Activated T-cell treated with anti-CD3 and anti-CD28 coated beads, Interleukin-2, amount 50 U/mL, for 24 hours (primary cell): ENCODE measurements around the gene HOXA9.

ENCODE experiments used
- DNase-seq: peaks from one replicate; pipeline ENCODE4 v3.0.0-alpha.2; 2020
- H3K27ac Mint-ChIP-seq: 2 replicates; pipeline ENCODE4 v1.8.0; 2020; ENCODE audit warnings: mild to moderate bottlenecking, mixed read lengths
- H3K27me3 Mint-ChIP-seq: 2 replicates; pipeline ENCODE4 v1.8.0; 2020; ENCODE audit warnings: mixed read lengths
- H3K36me3 Mint-ChIP-seq: 2 replicates; pipeline ENCODE4 v1.8.0; 2020; ENCODE audit warnings: low read depth, mixed read lengths
- H3K4me1 Mint-ChIP-seq: 2 replicates; pipeline ENCODE4 v1.8.0; 2020; ENCODE audit warnings: low read depth, mixed read lengths
- H3K4me3 Mint-ChIP-seq: 2 replicates; pipeline ENCODE4 v1.8.0; 2020; ENCODE audit warnings: mild to moderate bottlenecking, moderate library complexity, mixed read lengths
- H3K9me3 Mint-ChIP-seq: 2 replicates; pipeline ENCODE4 v1.8.0; 2020; ENCODE audit warnings: mixed read lengths

HOXA9 gene

DNA sequence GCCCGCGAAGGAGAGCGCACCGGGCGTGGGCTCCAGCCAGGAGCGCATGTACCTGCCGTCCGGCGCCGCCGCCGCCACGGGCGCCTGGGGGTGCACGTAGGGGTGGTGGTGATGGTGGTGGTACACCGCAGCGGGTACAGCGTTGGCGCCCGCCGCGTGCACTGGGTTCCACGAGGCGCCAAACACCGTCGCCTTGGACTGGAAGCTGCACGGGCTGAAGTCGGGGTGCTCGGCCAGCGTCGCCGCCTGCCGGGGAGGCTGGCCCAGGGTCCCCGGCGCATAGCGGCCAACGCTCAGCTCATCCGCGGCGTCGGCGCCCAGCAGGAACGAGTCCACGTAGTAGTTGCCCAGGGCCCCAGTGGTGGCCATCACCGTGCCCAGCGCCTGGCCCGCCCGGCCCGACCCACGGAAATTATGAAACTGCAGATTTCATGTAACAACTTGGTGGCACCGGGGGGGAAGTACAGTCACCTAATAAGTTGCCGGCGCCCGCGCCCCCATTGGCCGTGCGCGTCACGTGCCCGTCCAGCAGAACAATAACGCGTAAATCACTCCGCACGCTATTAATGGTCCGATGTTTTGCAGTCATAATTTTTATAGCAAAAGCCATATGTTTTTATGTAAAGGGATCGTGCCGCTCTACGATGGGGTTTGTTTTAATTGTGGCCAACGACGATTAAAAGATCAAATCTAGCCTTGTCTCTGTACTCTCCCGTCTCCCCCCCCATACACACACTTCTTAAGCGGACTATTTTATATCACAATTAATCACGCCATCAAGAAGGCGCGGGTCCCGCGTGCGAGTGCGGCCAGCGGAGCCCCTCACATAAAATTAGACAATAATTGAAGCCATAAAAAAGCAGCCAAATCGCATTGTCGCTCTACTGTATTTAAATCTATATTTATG, at the start of gene HOXA9:
HOXA9 (minus strand) TSS at position 449 of the 907 bp plus-strand sequence; CDS start at position 369, 80 bp downstream.
- no peaks in the 10 kb centered on the region for H3K9me3 Mint-ChIP-seq
- peak within 1 kb of the TSS; percentile 33 for H3K4me3 Mint-ChIP-seq
- peak; percentile 53 for DNase-seq
- peak within 1 kb of the TSS; percentile 79 for H3K27ac Mint-ChIP-seq
- peaks cover 86% of the 10 kb centered on the region for H3K27me3 Mint-ChIP-seq
- H3K4me1 Mint-ChIP-seq = peaks cover 37% of the 10 kb centered on the region
- no peaks in the 10 kb centered on the region for H3K36me3 Mint-ChIP-seq

DNA sequence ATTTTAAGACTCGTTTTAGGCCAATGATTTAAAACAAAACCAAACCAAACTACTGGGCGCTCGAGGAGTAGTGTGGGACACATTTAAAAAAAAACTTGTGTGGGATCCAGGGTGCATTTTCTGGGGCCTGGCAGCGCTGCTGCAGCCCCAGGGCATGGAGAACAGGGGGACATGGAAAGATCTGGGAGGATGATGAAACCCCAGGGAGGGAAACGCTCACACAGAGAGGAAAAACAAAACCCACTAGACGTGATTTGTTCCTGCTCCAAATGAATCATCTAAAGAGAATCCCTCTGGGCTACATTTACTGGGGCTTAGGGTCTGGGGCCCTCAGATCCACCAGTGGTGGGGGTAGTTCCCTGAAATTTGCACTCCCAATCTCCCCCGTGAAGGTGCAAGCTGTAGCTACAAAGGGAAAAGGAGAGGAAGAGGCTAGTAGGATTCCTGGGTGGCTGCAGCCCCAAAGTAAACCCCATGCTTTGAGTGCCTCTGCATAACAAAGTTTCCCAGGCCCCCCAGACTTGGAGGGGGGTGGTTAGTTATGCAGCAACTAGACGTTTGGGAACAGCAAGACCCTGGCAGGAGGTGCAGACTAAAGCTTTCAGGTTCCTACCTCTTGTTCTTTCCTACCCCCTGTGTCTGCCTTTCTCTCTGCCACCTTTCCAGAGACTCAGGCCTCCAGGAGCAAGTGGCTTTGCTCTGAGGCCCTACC, 49.1 kb upstream of the HOXA9 start:
- peaks cover 93% of the 10 kb centered on the region for H3K27me3 Mint-ChIP-seq
- no peaks in the 10 kb centered on the region for H3K36me3 Mint-ChIP-seq
- no peaks in the 10 kb centered on the region for H3K9me3 Mint-ChIP-seq
- H3K27ac Mint-ChIP-seq = no peak overlapping the region
- H3K4me3 Mint-ChIP-seq = no peak overlapping the region
- H3K4me1 Mint-ChIP-seq = peaks cover 13% of the 10 kb centered on the region
- DNase-seq = no peak

- Mint-ChIP-seq H3K36me3 (no peaks in the 10 kb centered on the region), H3K4me1 (peaks cover 13% of the 10 kb centered on the region), H3K27ac (no peak overlapping the region), H3K27me3 (peaks cover 94% of the 10 kb centered on the region), H3K9me3 (no peaks in the 10 kb centered on the region), H3K4me3 (no peak overlapping the region)
- DNase-seq = no peak
Measured at GRCh38 chr7:27213433-27214238, 48.3 kb upstream of the HOXA9 start.

DNA sequence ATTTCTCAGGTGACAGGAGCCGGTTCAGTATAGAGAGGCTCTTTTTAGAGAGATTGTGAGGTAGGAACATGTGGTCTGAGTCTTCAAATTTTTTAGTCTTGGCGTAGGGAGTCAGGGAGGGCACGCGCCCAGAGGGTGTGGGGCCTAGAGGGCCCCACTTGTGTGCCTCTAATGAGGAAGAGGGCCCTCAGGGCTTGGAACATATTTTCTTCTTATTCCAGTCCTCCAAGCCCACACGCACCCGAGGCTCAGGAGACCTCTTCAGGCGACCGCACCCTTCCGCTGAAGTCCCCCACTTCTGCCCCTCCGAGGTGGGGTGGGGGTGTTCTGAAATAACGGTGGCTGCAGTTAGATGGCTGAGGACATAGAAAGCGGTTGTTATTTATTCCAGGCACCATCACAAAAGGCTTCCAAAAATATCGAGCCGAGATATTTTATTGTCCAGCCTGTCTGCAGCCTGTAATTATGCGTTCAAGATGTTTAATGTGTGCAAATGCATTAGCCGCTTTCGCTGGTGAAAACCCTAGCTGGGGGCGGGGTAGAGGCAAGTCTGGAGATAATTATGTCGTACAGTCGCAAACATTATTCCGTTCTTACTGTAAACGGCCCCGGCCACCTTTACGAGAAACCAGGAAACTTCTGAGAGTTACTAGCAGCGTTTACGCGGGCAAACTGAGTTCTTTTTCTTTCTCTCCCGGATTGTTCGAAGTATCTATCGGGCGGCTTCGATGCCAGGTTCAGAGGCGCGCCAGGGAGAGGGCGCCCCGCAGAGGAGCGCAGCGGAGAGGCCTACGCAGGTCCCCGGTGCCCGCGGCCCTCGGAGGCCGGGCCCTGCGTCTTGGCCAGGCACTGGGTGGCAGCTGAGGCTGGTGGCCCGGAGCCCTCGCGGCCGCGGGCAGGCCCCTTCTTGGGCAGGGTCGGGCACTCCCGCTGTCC, 47.4 kb upstream of the HOXA9 start:
- DNase-seq = no peak
- H3K36me3 Mint-ChIP-seq = no peaks in the 10 kb centered on the region
- no peak overlapping the region for H3K4me3 Mint-ChIP-seq
- H3K27me3 Mint-ChIP-seq = peaks cover 96% of the 10 kb centered on the region
- H3K9me3 Mint-ChIP-seq = no peaks in the 10 kb centered on the region
- no peak overlapping the region for H3K27ac Mint-ChIP-seq
- peaks cover 13% of the 10 kb centered on the region for H3K4me1 Mint-ChIP-seq

- Mint-ChIP-seq H3K36me3 (no peaks in the 10 kb centered on the region), H3K9me3 (no peaks in the 10 kb centered on the region), H3K4me1 (peaks cover 13% of the 10 kb centered on the region), H3K27ac (no peak overlapping the region), H3K4me3 (no peak overlapping the region), H3K27me3 (peaks cover 98% of the 10 kb centered on the region)
- no peak for DNase-seq
Measured at GRCh38 chr7:27211764-27212204, 46.4 kb upstream of the HOXA9 start.

DNA sequence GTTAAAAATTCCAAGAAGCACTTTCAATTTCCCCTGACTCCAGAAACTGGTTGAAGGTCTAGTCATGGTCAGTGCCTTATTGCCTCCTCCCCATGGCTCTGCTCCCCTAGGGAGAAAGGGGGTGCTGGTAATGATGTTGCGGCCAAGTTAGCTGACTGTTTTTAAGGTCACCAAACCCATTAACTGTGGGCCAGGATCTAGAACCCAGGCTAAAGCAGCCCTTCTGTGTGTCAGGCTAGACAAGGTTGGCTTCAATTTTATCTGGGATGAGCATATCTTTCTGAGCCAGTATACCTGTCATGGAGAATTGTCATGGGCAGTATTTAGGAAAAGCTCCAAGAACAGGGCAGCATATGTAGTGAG, 45.7 kb upstream of the HOXA9 start:
- Mint-ChIP-seq H3K36me3 (no peaks in the 10 kb centered on the region), H3K27me3 (peaks cover 98% of the 10 kb centered on the region)
- no peak for DNase-seq

DNA sequence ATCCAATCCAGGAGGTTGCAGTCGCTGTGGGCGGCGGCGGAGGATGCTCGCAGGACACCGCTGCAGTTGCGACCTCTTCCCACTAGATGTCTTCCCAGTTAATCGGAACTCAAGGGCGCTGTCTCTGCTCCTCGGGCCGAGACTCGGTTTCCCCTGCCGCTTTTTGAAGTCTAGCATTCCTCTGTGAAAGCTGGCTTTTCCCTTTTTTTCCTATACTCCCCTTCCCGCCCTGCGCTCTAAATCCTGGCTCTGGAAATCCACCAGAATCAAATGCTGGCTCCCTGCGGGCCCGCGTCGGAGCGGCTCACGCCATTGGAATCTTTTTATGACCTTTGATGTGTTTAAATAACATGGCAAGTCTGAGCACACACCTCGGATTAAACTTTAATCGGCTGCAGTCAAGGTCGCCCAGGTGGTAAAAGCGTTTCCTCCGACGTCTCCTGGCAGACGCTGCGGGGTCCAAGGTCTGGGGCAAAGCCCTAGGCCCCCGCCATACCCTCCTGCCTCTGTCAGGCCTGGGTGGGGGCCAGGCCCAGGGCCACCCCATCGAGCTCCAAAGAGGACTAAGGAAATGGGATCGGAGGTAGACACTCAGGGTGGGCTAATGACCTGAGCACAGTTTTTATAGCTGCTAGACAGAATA, 45.2 kb upstream of the HOXA9 start:
- peak overlapping the region; percentile 50 for H3K4me3 Mint-ChIP-seq
- DNase-seq = peak; percentile 66
- no peaks in the 10 kb centered on the region for H3K36me3 Mint-ChIP-seq
- peaks cover 19% of the 10 kb centered on the region for H3K4me1 Mint-ChIP-seq
- no peaks in the 10 kb centered on the region for H3K9me3 Mint-ChIP-seq
- H3K27ac Mint-ChIP-seq = no peak overlapping the region
- H3K27me3 Mint-ChIP-seq = peaks cover 98% of the 10 kb centered on the region

More for the DNA sequence above, 45.7 kb upstream of the HOXA9 start:
- Mint-ChIP-seq H3K4me3 (no peak overlapping the region), H3K27ac (no peak overlapping the region), H3K9me3 (no peaks in the 10 kb centered on the region), H3K4me1 (peaks cover 14% of the 10 kb centered on the region)

GRCh38 chr7:27209933-27210440, 44.6 kb upstream of the HOXA9 start:
- H3K9me3 Mint-ChIP-seq = no peaks in the 10 kb centered on the region
- no peak overlapping the region for H3K4me3 Mint-ChIP-seq
- peaks cover 23% of the 10 kb centered on the region for H3K4me1 Mint-ChIP-seq
- no peaks in the 10 kb centered on the region for H3K36me3 Mint-ChIP-seq
- H3K27me3 Mint-ChIP-seq = peaks cover 98% of the 10 kb centered on the region
- DNase-seq = no peak
- H3K27ac Mint-ChIP-seq = no peak overlapping the region

- H3K27ac Mint-ChIP-seq = no peak overlapping the region
- H3K27me3 Mint-ChIP-seq = peaks cover 98% of the 10 kb centered on the region
- H3K4me1 Mint-ChIP-seq = peaks cover 27% of the 10 kb centered on the region
- H3K4me3 Mint-ChIP-seq = no peak overlapping the region
- no peaks in the 10 kb centered on the region for H3K36me3 Mint-ChIP-seq
- no peak for DNase-seq
- H3K9me3 Mint-ChIP-seq = no peaks in the 10 kb centered on the region
Measured at GRCh38 chr7:27208998-27209397, 43.7 kb upstream of the HOXA9 start.

- H3K9me3 Mint-ChIP-seq = no peaks in the 10 kb centered on the region
- H3K36me3 Mint-ChIP-seq = no peaks in the 10 kb centered on the region
- DNase-seq = no peak
- H3K27me3 Mint-ChIP-seq = peaks cover 99% of the 10 kb centered on the region
- H3K4me1 Mint-ChIP-seq = peaks cover 20% of the 10 kb centered on the region
- H3K4me3 Mint-ChIP-seq = no peak overlapping the region
- H3K27ac Mint-ChIP-seq = no peak overlapping the region
Measured at GRCh38 chr7:27207348-27207985, 42.1 kb upstream of the HOXA9 start.

DNA sequence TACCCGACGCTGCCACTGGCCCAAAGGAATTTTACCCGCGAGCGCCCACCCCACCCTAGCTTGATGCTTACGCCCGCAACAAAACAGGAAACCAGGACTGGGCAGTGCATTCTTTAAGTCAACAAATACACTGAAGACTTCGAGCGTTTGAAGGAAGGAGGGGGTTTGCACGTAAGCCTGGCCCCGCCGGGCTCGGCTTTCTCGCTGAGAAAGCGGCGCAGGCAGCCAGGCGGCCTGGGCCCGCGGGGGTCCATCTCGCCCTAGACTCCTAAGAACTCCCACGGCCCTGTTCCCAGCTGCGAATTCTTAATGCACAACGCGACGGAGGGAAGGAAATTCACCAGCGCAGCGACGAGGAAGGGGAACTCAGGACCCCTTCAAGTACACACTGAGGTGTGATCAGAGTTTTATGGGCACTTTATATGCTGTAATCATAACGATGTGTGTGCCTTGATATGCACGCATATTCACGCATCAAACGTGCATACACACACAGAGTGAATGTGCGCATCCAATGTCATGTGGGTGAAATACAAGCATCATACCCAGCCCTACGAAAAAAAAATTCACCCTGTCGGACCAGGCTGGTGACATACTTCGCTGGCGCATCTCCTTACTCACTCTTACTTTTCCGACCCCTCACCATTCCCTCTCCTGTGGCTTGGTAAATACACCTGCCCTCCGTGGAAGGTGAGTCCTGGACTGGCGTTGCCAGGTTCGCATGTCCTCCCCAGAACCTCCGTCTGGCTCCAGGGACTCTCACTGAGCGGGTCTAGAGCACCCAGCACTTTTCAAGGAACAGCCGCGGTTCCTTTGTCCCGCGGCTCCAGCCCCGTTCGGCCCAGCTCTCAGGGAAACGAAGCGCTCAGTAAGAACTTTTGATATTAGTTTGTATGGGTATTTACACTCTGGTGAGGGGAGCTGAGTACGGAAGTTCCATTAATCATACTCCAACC, 40.3 kb upstream of the HOXA9 start:
- H3K9me3 Mint-ChIP-seq = no peaks in the 10 kb centered on the region
- H3K27me3 Mint-ChIP-seq = peaks cover 99% of the 10 kb centered on the region
- DNase-seq = no peak
- no peak overlapping the region for H3K27ac Mint-ChIP-seq
- H3K36me3 Mint-ChIP-seq = no peaks in the 10 kb centered on the region
- H3K4me1 Mint-ChIP-seq = peaks cover 37% of the 10 kb centered on the region
- H3K4me3 Mint-ChIP-seq = no peak overlapping the region

- Mint-ChIP-seq H3K4me3 (no peak overlapping the region), H3K27ac (no peak overlapping the region), H3K4me1 (peaks cover 37% of the 10 kb centered on the region), H3K36me3 (no peaks in the 10 kb centered on the region), H3K27me3 (peaks cover 97% of the 10 kb centered on the region), H3K9me3 (no peaks in the 10 kb centered on the region)
- DNase-seq = no peak
Measured at GRCh38 chr7:27204851-27205322, 39.5 kb upstream of the HOXA9 start.
